SHP77 treated with DMSO at 0.1 percent for 48 hours (cell line): ENCODE results near the gene MICAL3.
A peak's percentile ranks its signal among the peaks of the same experiment; 100 is the strongest.

Experiments
- DNase-seq: peaks from one replicate; lab custom pipeline; 2025; lab: John Stamatoyannopoulos, UW

The MICAL3 gene

GRCh38 chr22:17749605-17750395 is 274.6 kb downstream of the MICAL3 start:
- DNase-seq = no peak

- no peak for DNase-seq
Observed at GRCh38 chr22:17748555-17749353, 275.6 kb downstream of the MICAL3 start.

DNA sequence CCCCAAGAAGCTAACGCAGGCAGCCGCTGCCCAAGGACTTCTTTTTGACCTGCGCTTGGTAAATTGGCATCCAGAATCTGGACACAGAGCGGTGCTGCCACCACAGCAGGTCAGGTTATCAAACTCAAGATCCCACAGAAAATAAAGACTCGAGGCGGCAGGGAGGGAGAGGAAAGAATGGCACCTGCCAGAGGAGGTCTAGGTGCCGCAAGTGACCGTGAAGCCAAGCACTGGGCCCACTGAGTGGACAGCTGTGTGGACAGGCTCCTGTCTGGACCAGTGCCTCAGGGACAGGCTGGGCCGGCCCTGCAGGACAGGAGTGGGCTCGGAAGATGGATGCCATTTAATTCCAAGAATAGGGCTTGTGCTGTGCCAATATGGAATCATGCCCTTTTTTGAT is 277.4 kb downstream of the MICAL3 start:
- DNase-seq = no peak

- no peak for DNase-seq
Observed at GRCh38 chr22:17744430-17744829, 279.9 kb downstream of the MICAL3 start.

GRCh38 chr22:17743661-17744411 is 280.5 kb downstream of the MICAL3 start:
- no peak for DNase-seq

DNA sequence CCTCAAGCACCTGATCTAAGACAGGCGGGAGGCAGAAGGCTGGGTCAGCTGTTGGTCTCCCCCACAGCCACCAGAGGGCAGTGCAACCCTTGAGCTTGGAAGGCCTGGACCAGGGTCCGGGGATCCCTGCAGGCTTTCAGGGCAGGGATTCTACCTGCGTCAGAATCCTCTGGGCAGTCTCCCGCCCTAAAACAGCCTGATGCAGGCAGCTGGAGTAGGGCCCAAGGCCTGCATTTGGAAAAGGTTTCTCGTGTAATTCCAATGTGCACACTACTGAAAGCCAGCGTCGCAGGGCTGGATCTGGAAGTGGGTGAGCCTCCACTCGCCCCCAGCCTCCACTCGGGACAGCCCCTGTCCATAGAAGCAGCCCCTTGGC is 281.8 kb downstream of the MICAL3 start:
- peak; percentile 19 for DNase-seq

DNA sequence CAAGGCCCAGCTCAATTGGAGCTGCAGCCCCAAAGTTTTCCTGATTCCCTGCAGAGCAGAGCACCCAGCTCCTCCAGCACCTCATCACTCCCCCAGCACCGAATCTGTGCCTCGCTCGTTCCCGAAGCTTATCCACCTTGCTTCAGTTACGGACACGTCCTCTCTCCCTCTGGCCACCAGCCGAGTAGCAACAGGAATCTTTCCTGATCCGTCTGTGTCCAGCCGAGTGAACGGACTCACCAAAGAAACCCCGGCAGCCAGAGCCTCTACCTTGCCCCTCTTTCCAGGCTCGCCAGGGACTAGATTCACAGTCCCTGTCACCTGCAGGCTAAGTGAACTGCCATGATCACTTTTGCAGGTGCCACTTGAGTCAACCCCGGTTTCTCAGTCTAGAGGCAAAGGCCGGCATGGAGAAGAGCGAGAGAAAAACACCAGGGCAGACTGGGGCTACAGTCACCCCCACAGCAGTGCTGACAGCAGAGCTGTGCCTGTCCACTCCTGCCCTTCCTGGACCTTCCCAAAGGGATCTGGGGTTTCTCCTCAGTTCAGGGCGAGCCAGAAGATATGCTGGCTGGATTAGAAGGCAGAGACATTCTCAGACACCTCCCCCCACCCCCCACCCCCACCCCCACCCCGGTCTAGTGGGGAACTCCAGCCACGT is 282.4 kb downstream of the MICAL3 start:
- no peak for DNase-seq

GRCh38 chr22:17739196-17739975 is 285.0 kb downstream of the MICAL3 start:
- DNase-seq = no peak

DNA sequence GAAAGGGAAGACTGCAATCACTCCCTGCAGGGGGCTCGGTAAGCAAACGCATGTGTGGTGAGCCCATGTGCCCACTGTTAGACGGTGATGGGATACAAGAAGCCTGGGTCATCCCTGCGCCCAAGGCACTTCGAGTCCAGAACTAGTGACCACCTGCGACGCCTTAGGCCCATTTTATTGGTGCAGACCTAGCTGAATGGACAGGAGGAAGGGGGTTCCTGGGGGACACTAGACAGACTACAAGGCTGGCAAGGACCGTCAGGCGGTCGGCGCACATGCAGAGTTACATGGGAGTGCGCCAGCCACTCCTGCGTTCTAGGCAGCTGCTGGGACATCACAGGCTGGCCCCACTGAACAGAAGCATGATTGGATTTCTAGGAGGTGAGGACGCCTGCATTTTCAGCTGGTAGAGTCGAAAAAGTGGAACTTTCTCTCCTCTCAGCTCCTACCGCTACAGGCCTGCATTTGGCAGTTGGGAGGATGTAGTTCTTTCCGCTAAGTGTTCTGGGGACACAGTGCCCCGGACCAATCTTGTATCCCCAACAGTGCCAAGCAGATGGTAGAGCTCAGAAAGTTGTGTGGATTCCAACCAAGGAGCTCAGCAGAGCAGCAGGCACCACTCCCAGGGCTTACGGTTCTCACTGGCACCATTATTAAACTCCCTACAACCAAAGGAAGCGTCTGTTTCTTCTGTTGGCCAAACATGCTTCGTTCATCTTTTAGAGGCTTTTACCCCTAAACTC is 285.8 kb downstream of the MICAL3 start:
- DNase-seq = no peak
